Measurements from ENCODE around the gene PKD2L1.

GRCh38 chr10:100307684-100308083, 22.3 kb downstream of the PKD2L1 start:
- no peak for TF ChIP-seq CTCF (IDR thresholded peaks at IDR 0.05)
- no peak for TF ChIP-seq POLR2AphosphoS5 (IDR thresholded peaks at IDR 0.05; ENCODE audit: low read depth, low read length)
- TF ChIP-seq SIN3A (IDR thresholded peaks at IDR 0.05; ENCODE audit: borderline replicate concordance, insufficient read depth, low read depth, low read length), result no peak
- no peak for TF ChIP-seq REST (IDR thresholded peaks at IDR 0.05; ENCODE audit: insufficient read depth in 1 of 2, low read depth in 2 of 2, low read length in 1 of 2)
- TF ChIP-seq TCF7L2 (IDR thresholded peaks at IDR 0.05; ENCODE audit: low read depth, low read length), result no peak

All from Panc1 (cell line).